Astrocyte (in vitro differentiated cells and primary cell): ENCODE data around the gene PNPO.

Experiments used
- CTCF ChIP-seq: IDR thresholded peaks from 2 replicates; pipeline ENCODE4 v1.5.1; 2011; ENCODE audit warnings: low read depth, mild to moderate bottlenecking, inconsistent platforms, low read length, moderate library complexity; ENCODE audit not compliant: insufficient read depth
- EZH2 ChIP-seq: IDR thresholded peaks from 2 replicates; pipeline ENCODE4 v1.6.1; 2012; ENCODE audit warnings: mild to moderate bottlenecking, low read length, inconsistent platforms; ENCODE audit not compliant: insufficient read depth

DNA sequence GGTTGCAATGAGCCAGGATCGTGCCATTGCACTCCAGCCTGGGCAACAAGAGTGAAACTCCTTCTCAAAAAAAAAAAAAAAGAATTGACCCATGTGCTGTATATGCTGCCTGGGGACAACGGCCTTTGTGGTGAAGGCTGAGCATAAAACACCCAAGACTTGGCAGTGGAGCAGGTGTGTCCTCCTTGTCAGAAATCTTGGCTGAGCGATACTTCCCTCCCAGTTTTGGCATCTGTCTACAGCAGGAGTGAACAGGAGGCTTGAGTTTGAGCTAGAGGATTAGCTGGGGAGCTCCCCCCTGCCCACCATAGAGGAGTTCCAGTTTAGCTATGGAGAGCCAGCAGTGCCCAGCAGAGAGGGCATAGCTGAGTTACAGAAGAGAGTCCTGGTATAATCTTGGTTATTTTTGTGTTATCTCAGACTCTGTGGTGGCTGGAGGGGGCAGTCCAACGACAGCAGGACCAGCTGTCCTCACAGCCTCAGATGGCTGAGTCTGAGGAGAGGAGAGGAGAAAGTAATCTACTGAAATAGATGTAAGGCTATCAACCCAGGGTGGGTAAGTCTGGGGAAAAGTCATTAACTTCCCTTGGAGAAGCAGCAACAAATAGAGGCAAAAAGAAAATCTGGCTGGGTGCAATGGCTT lies 26.9 kb upstream of the PNPO start:
- no peak for TF ChIP-seq CTCF
- TF ChIP-seq EZH2: no peak
